Measurements from ENCODE around the gene PAPPA2.

The PAPPA2 gene

GRCh38 chr1:176692431-176692830, 229.5 kb downstream of the PAPPA2 start:
- ChIA-PET CTCF (interaction anchor here (0.6 to 1.2 kb wide), 3 partner anchors 25 to 269 kb away, joined by 3 to 4 read pairs (median 3); no protein-coding TSS in a partner anchor), POLR2A (ENCODE audit: low non-redundant PET) (no interaction called here)
- no peak for TF ChIP-seq CTCF (conservative IDR thresholded peaks at IDR 0.05; ENCODE audit: low read depth)
- no peak overlapping the region for H3K27ac ChIP-seq
- DNase-seq (ENCODE audit: low spot score) = no peak

DNA sequence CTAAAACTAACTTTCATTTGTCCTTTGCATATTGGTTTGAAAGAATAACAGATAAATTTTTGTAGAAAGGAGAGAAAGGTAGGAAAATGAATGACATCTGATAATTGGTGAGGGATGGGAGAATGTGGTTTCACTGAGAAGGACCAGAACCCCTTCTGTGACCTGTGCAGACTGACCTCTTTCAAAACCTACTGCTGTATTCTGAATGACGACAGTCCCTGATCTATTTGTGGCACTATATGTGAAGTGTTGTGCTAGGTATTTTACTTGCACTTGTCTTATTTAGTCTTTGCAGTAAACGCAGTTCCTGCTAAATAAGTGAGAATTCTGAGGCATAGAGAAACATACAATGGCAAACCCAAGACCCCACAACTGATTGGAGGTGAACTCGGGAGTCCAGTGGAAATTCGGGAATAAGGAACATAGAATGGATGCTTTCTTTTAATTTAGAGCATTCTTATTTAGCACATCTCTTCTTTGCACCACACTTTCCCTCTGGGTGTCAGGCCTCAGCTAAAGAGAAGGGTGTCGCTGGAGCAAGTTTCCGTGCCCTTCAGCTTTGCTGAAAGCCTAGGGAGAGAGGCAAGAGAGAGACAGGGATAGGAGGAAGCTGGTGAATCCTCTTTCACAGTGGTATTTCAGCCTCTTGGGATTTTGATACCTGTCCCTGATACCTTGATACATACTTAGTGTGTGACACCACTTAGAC, 230.2 kb downstream of the PAPPA2 start:
- CTCF ChIA-PET = interaction anchor here (0.6 to 0.7 kb wide), 2 partner anchors 19 to 270 kb away, joined by 3 read pairs; no protein-coding TSS in a partner anchor
- DNase-seq (ENCODE audit: low spot score) = no peak
- POLR2A ChIA-PET (ENCODE audit: low non-redundant PET) = no interaction called here
- no peak for TF ChIP-seq CTCF (conservative IDR thresholded peaks at IDR 0.05; ENCODE audit: low read depth)
- H3K27ac ChIP-seq = no peak overlapping the region

GRCh38 chr1:176693697-176694329, 230.8 kb downstream of the PAPPA2 start:
- ChIA-PET POLR2A (ENCODE audit: low non-redundant PET) (no interaction called here), CTCF (interaction anchor here (0.7 kb wide), 1 partner anchor 20 kb away, joined by 3 read pairs; no protein-coding TSS in a partner anchor)
- no peak for DNase-seq (ENCODE audit: low spot score)
- H3K27ac ChIP-seq = no peak overlapping the region
- TF ChIP-seq CTCF (conservative IDR thresholded peaks at IDR 0.05; ENCODE audit: low read depth) = no peak

DNA sequence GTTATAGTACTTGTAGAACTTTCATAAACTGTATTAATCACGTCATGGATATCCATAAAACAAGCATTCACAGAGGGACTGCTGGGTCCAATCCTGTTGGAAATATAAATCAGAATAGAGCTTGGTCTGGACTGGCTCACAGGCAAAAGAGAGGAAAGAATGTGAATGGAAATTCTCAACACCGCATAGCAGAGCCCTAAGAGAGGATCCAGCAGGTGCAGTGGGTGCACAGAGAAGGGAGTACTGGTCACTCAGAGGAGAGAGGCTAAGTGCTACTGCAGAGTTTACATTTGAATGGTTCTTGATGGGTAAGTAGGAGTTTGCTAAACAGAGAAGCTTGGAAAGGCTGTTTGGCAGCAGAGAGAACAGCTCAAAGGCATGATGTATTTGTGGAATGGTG, 231.7 kb downstream of the PAPPA2 start:
- DNase-seq (ENCODE audit: low spot score) = no peak
- ChIA-PET POLR2A (ENCODE audit: low non-redundant PET) (no interaction called here), CTCF (no interaction called here)
- no peak overlapping the region for H3K27ac ChIP-seq
- TF ChIP-seq CTCF (conservative IDR thresholded peaks at IDR 0.05; ENCODE audit: low read depth) = no peak

DNA sequence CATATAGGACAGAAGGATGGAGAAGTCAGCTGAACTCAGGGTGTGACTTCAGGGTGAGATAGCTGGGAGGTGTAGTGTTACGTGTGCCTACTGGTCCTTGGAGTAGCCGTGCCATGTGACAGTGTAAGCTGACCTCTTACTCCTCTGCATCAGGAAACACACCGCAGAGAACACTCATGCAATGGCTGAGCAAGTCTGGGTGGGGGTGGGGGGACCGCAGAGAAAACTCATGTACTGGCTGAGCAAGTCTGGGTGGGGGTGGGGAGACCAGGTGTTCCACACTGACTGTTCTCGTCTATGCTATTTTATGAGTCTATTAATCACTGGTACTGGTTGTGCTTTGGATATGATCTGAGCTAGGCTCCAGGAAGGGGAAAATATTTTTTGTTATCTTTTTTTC, 233.1 kb downstream of the PAPPA2 start:
- H3K27ac ChIP-seq = no peak overlapping the region
- no peak for TF ChIP-seq CTCF (conservative IDR thresholded peaks at IDR 0.05; ENCODE audit: low read depth)
- peak; percentile 64 for DNase-seq (ENCODE audit: low spot score)
- ChIA-PET CTCF (interaction anchor here (0.6 kb wide), 1 partner anchor 47 kb away, joined by 5 read pairs; no protein-coding TSS in a partner anchor), POLR2A (ENCODE audit: low non-redundant PET) (no interaction called here)

DNA sequence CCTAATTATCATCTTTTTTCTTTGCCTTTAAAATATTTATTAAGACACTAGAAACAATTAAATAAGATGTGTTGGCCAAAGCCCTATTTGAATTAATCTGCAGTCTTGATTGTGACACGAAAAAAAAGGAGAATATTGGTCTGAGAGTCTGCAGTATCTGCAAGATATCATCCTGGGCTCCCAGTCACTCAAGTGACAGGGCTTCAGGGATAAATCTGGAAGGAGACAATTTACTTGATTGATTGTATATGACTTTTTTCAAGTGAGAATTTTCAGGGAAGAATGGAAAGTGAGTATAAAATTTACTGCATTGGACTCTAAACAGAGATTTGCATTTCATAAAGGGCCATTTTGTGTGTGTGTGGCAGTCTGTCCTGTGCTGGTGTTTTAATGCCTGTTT, 233.7 kb downstream of the PAPPA2 start:
- no peak overlapping the region for H3K27ac ChIP-seq
- DNase-seq (ENCODE audit: low spot score) = no peak
- POLR2A ChIA-PET (ENCODE audit: low non-redundant PET) = no interaction called here
- no peak for TF ChIP-seq CTCF (conservative IDR thresholded peaks at IDR 0.05; ENCODE audit: low read depth)
- CTCF ChIA-PET = interaction anchor here (0.6 kb wide), 1 partner anchor 46 kb away, joined by 5 read pairs; no protein-coding TSS in a partner anchor

All from RWPE1 (cell line).